ENCODE results near the gene PPIP5K2. TPM values are rescaled to one million over a fixed set of nuclear protein-coding genes. Genes with fewer than 3 reads are reported as not detected.

Gene PPIP5K2
- total and polyA plus RNA-seq, 2 of the 8 experiments (the other 6 are each of a cell fraction or from before 2014, with no cell fraction given): 14.8 to 46.6 TPM

DNA sequence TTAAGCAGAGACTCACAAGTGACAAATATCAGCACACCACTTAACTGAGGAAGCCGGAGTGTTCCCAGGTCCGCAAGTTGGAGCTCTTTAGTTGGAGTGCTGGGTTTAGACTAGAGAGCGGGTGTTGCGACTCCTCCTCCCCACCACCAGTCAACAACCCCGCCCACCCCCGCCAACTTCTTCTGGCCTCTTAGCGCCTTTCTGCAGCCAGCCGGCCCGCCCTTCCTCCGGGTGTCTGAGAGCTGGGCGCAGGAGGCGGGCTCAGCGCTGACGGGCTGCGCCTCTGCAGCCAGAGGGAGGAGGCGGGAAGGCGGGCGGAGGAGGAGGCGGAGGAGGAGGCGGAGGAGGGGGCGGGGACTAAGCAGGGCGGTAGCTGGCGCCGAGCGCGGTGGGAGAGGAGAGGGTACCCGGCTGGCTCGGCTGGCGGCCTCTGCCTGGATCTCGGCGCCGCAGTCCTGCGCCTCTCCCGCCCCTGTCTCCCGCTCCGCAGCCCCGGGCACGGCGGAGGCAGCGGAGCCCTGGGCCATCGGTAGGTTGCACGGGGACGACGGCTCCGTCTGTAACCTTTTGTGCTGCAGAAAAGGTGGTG lies 138.4 kb downstream of the PPIP5K2 start, which contains the start of gene MACIR (continued):
- TF ChIP-seq, protein P1, sequence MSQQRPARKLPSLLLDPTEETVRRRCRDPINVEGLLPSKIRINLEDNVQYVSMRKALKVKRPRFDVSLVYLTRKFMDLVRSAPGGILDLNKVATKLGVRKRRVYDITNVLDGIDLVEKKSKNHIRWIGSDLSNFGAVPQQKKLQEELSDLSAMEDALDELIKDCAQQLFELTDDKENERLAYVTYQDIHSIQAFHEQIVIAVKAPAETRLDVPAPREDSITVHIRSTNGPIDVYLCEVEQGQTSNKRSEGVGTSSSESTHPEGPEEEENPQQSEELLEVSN (IDR thresholded peaks at IDR 0.05): no peak
- TF ChIP-seq PHF8 (conservative IDR thresholded peaks at IDR 0.05; ENCODE audit: low read depth, low read length): peak; percentile 71
- TF ChIP-seq TBP (IDR thresholded peaks at IDR 0.05; ENCODE audit: low read depth, low read length): peak; percentile 44; the same call in 1 of the 2 replicates
- TF ChIP-seq, protein P2, sequence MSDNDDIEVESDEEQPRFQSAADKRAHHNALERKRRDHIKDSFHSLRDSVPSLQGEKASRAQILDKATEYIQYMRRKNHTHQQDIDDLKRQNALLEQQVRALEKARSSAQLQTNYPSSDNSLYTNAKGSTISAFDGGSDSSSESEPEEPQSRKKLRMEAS (IDR thresholded peaks at IDR 0.05): no peak
- TF ChIP-seq POLR2AphosphoS5 (IDR thresholded peaks at IDR 0.05; ENCODE audit: low read depth, low read length): peak; percentile 87
- TF ChIP-seq SP1 (IDR thresholded peaks at IDR 0.05; ENCODE audit: low read depth, low read length): 0 out of 2 replicates have a peak, but pooled peaks have one; percentile 14

Data from H1 (cell line).